ENCODE data around the gene CEACAM3.

Gene CEACAM3

GRCh38 chr19:41771410-41771809 lies 25.0 kb upstream of the CEACAM3 start:
- TF ChIP-seq TCF12 (IDR thresholded peaks at IDR 0.05; ENCODE audit: low read depth) (no peak), EGR1 (IDR thresholded peaks at IDR 0.05) (no peak), CREB1 (IDR thresholded peaks at IDR 0.05; ENCODE audit: low read depth) (no peak), RAD21 (IDR thresholded peaks at IDR 0.05; ENCODE audit: low read depth) (no peak), EP300 (IDR thresholded peaks at IDR 0.05; ENCODE audit: borderline replicate concordance) (no peak), CEBPB (IDR thresholded peaks at IDR 0.05) (no peak), MAX (IDR thresholded peaks at IDR 0.05) (no peak), TAF1 (IDR thresholded peaks at IDR 0.05; ENCODE audit: low read depth) (no peak), YY1 (IDR thresholded peaks at IDR 0.05; ENCODE audit: low read depth) (no peak)

GRCh38 chr19:41774515-41774980 lies 21.8 kb upstream of the CEACAM3 start:
- TF ChIP-seq YY1 (IDR thresholded peaks at IDR 0.05; ENCODE audit: low read depth) = no peak

- TF ChIP-seq TAF1 (IDR thresholded peaks at IDR 0.05; ENCODE audit: low read depth) (no peak), TCF12 (IDR thresholded peaks at IDR 0.05; ENCODE audit: low read depth) (no peak), NFIC (IDR thresholded peaks at IDR 0.05) (no peak), ZBTB7A (IDR thresholded peaks at IDR 0.05; ENCODE audit: low read depth) (no peak), EGR1 (IDR thresholded peaks at IDR 0.05) (no peak), TEAD4 (IDR thresholded peaks at IDR 0.05) (no peak), YY1 (IDR thresholded peaks at IDR 0.05; ENCODE audit: low read depth) (no peak), EP300 (IDR thresholded peaks at IDR 0.05; ENCODE audit: borderline replicate concordance) (no peak), USF1 (IDR thresholded peaks at IDR 0.05) (no peak), RAD21 (IDR thresholded peaks at IDR 0.05; ENCODE audit: low read depth) (no peak), CEBPB (IDR thresholded peaks at IDR 0.05) (no peak), REST (IDR thresholded peaks at IDR 0.05; ENCODE audit: low read depth) (no peak), MAX (IDR thresholded peaks at IDR 0.05) (no peak), FOXM1 (IDR thresholded peaks at IDR 0.05; ENCODE audit: borderline replicate concordance, low read depth) (no peak), CREB1 (IDR thresholded peaks at IDR 0.05; ENCODE audit: low read depth) (no peak)
Measured at GRCh38 chr19:41776700-41777099, 19.7 kb upstream of the CEACAM3 start.

- TF ChIP-seq USF1 (IDR thresholded peaks at IDR 0.05) (no peak), EGR1 (IDR thresholded peaks at IDR 0.05) (no peak), YY1 (IDR thresholded peaks at IDR 0.05; ENCODE audit: low read depth) (no peak), ZBTB7A (IDR thresholded peaks at IDR 0.05; ENCODE audit: low read depth) (no peak), CEBPB (IDR thresholded peaks at IDR 0.05) (no peak), FOXM1 (IDR thresholded peaks at IDR 0.05; ENCODE audit: borderline replicate concordance, low read depth) (no peak), MAX (IDR thresholded peaks at IDR 0.05) (no peak), NFIC (IDR thresholded peaks at IDR 0.05) (no peak), EP300 (IDR thresholded peaks at IDR 0.05; ENCODE audit: borderline replicate concordance) (no peak), TCF12 (IDR thresholded peaks at IDR 0.05; ENCODE audit: low read depth) (no peak), TEAD4 (IDR thresholded peaks at IDR 0.05) (no peak), REST (IDR thresholded peaks at IDR 0.05; ENCODE audit: low read depth) (no peak)
Measured at GRCh38 chr19:41783612-41784011, 12.8 kb upstream of the CEACAM3 start.

GRCh38 chr19:41784312-41784711 lies 12.1 kb upstream of the CEACAM3 start:
- TF ChIP-seq EGR1 (IDR thresholded peaks at IDR 0.05) = no peak
- TF ChIP-seq EP300 (IDR thresholded peaks at IDR 0.05; ENCODE audit: borderline replicate concordance) = no peak
- TF ChIP-seq ZBTB7A (IDR thresholded peaks at IDR 0.05; ENCODE audit: low read depth) = no peak
- no peak for TF ChIP-seq TEAD4 (IDR thresholded peaks at IDR 0.05)
- no peak for TF ChIP-seq USF1 (IDR thresholded peaks at IDR 0.05)
- TF ChIP-seq NFIC (IDR thresholded peaks at IDR 0.05) = no peak
- no peak for TF ChIP-seq MAX (IDR thresholded peaks at IDR 0.05)
- no peak for TF ChIP-seq CREB1 (IDR thresholded peaks at IDR 0.05; ENCODE audit: low read depth)
- no peak for TF ChIP-seq FOXM1 (IDR thresholded peaks at IDR 0.05; ENCODE audit: borderline replicate concordance, low read depth)
- TF ChIP-seq REST (IDR thresholded peaks at IDR 0.05; ENCODE audit: low read depth) = no peak
- no peak for TF ChIP-seq YY1 (IDR thresholded peaks at IDR 0.05; ENCODE audit: low read depth)
- TF ChIP-seq TAF1 (IDR thresholded peaks at IDR 0.05; ENCODE audit: low read depth) = no peak
- no peak for TF ChIP-seq TCF12 (IDR thresholded peaks at IDR 0.05; ENCODE audit: low read depth)
- no peak for TF ChIP-seq RAD21 (IDR thresholded peaks at IDR 0.05; ENCODE audit: low read depth)
- TF ChIP-seq CEBPB (IDR thresholded peaks at IDR 0.05) = no peak

Measured in Ishikawa (cell line).